ENCODE results near the gene BRINP1.

DNA sequence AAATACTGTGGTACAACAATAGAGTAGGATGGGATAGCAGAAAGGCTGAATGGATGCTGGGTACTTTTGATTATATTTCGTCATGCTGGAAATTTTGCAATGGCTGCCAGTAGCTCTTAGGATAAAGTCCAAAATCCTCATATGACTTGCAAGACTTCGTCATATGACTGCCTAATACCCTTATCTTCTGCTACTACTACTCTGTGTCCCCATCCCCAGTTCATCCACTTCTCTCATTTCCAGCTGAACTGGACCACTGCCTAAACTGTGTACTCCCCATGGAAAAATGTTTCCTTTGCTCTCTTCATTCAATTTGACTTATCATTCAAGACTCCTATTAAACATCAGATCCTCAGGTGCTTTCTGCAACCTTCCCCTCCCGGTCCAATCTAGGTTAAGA is 212.9 kb downstream of the BRINP1 start:
- no peak for TF ChIP-seq POLR2AphosphoS5 (IDR thresholded peaks at IDR 0.05; ENCODE audit: low read depth, low read length)
- TF ChIP-seq, protein P1, sequence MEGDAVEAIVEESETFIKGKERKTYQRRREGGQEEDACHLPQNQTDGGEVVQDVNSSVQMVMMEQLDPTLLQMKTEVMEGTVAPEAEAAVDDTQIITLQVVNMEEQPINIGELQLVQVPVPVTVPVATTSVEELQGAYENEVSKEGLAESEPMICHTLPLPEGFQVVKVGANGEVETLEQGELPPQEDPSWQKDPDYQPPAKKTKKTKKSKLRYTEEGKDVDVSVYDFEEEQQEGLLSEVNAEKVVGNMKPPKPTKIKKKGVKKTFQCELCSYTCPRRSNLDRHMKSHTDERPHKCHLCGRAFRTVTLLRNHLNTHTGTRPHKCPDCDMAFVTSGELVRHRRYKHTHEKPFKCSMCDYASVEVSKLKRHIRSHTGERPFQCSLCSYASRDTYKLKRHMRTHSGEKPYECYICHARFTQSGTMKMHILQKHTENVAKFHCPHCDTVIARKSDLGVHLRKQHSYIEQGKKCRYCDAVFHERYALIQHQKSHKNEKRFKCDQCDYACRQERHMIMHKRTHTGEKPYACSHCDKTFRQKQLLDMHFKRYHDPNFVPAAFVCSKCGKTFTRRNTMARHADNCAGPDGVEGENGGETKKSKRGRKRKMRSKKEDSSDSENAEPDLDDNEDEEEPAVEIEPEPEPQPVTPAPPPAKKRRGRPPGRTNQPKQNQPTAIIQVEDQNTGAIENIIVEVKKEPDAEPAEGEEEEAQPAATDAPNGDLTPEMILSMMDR (IDR thresholded peaks at IDR 0.05): no peak

Measured in Panc1 (cell line).